Measurements from ENCODE around the gene RGS10.

Gene RGS10

DNA sequence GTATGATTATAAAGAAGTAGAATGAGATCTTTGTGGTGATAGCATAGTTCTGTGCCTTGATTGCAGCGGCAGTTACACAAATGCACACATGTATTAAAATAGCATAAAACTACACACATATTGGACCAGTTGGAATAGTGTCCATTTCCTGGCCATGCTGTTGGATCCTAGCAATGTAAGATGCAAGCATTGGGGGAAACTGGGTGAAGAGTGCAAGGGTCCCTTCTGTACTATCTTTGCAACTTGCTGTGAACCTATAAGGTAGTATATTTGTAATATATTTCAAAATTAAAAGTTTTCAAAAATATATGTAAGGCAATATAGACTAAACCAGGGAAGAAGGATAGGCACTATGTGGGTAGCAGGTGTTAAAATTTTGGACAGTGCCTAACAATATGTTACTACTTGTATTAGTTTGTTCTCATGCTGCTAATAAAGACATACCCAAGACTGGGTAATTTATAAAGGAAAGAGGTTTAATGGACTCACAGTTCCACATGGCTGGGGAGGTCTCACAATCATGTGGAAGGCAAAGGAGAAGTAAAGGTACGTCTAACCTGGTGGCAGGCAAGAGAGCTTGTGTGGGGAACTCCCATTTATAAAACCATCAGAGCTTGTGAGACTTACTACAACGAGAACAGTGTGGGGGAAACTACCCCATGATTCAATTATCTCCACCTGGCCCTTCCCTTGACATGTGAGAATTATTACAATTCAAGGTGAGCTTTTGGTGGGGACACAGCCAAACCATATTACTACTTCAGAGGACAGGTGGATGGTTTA, 71.4 kb downstream of the RGS10 start:
- TF ChIP-seq, protein P1, sequence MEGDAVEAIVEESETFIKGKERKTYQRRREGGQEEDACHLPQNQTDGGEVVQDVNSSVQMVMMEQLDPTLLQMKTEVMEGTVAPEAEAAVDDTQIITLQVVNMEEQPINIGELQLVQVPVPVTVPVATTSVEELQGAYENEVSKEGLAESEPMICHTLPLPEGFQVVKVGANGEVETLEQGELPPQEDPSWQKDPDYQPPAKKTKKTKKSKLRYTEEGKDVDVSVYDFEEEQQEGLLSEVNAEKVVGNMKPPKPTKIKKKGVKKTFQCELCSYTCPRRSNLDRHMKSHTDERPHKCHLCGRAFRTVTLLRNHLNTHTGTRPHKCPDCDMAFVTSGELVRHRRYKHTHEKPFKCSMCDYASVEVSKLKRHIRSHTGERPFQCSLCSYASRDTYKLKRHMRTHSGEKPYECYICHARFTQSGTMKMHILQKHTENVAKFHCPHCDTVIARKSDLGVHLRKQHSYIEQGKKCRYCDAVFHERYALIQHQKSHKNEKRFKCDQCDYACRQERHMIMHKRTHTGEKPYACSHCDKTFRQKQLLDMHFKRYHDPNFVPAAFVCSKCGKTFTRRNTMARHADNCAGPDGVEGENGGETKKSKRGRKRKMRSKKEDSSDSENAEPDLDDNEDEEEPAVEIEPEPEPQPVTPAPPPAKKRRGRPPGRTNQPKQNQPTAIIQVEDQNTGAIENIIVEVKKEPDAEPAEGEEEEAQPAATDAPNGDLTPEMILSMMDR (IDR thresholded peaks at IDR 0.05; ENCODE audit: low read depth, low read length), result no peak
- no peak for DNase-seq (ENCODE audit: extremely low read depth, low read depth)

DNA sequence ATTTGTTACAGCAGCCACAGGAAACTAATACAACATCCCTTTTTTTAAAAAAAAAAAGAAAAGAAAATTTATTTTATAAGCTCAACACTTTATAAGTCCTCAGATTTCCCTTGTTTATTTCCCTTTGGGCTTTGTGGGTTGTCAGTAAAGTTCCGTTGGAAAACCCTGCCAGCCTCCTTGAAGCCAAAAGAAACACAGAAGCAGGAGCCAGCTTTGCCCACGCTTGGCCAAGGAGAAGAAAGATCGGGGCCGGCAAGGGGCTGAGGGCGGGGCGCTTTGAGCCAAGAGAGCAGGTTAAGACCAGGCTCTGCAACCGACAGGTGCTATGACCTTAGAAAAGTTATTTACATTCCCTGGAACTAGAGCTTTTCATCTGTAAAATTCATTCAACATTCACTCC, 72.7 kb downstream of the RGS10 start:
- DNase-seq (ENCODE audit: extremely low read depth, low read depth), result no peak
- TF ChIP-seq, protein P1 (IDR thresholded peaks at IDR 0.05; ENCODE audit: low read depth, low read length), result no peak

DNA sequence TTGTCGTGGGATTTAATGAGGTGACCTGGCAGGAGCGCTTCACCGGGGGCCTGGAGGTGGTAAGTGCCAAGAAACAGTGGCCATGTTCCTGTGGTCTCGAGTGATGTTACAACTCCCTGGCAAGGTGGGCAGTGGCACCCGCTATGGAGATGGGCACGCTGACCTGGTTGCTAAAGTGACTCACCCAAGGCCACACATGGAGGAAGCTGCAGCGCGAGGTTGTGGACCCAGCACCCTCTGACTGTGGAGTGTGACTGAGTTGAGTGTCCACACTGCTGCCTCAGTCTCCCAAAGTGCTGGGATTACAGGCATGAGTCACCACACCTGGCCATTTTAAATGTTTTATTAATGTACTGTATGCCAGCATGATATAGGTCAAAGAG, 73.2 kb downstream of the RGS10 start:
- DNase-seq (ENCODE audit: extremely low read depth, low read depth), result no peak
- TF ChIP-seq, protein P1 (IDR thresholded peaks at IDR 0.05; ENCODE audit: low read depth, low read length), result no peak

DNA sequence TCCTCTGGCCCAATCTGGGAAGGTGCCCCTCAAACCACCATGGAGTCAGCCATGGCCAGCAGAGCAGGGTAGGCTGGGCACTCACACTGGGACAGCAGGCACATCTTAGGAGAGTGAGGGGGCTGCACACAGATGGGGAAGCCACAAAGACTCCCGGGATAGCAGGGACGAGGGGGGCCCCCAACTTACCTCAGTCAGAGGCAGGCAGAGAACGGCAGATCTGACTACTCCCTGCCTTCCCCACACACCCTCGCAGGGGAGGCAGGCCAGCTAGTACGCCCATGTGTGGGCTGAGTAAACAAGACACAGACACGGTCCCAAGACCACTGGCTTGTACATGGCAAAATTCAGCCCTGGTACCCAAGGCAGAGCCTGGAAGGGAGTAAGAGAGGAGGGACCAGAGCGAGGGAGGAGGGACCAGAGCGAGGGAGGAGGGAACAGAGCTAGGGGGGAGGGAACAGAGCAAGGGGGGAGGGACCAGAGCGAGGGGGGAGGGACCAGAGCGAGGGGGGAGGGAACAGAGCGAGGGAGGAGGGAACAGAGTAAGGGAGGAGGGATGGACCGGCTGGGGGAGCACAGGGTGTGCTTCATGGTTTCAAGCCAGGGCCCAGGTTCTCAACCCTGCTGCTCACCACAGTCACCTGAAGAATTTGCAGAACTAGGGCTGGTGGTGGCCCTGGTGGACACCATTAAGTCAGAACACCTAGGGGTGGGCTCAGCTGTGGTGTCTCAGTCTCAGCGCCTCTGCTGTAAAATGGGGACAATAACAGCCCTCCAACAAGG, 73.8 kb downstream of the RGS10 start:
- TF ChIP-seq, protein P1 (IDR thresholded peaks at IDR 0.05; ENCODE audit: low read depth, low read length), result no peak
- DNase-seq (ENCODE audit: extremely low read depth, low read depth), result no peak

DNA sequence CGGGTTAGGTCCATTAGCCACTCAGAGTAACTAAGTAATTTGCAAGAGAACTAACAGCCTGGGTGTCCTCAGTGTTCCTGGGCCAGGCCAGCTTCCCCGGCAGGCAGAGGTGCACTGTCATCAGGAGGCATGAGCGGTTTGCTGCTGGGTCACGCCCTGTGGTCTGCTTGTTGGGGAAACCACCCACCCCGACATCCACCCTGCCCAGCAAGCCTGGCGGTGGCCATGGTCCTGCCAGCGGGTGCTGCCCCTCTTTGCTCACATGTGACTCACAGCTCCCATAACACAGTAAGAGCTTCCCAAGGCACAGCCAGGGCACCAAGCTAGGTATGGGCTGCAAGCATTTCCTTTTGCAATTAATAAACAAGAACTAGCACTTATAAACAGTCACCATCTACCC, 75.9 kb downstream of the RGS10 start:
- TF ChIP-seq, protein P1 (IDR thresholded peaks at IDR 0.05; ENCODE audit: low read depth, low read length), result no peak
- DNase-seq (ENCODE audit: extremely low read depth, low read depth), result no peak

DNA sequence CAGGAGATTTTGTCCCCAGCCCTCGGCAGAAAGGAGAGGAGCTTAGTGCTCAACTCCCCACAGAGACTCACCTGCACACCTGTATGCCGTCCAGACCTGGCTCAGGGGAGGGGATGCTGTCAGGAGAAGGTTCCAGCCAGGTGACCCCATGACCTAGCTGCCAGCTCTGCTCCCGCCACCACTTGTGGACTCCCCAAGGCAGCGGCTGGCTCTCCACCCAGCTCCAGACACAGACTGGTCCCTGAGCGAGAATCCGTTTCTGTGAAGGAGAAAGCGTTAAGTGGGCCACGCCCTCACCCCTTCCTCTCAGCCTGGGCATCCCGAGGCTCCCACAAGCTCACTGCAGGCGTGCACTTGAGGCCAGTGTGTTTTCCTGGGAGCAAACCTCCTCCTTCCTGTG, 76.4 kb downstream of the RGS10 start:
- DNase-seq (ENCODE audit: extremely low read depth, low read depth), result no peak

More for the DNA sequence above, 76.4 kb downstream of the RGS10 start:
- TF ChIP-seq, protein P1 (IDR thresholded peaks at IDR 0.05; ENCODE audit: low read depth, low read length), result no peak
